Measurements from ENCODE around the gene CD81. TPM values are rescaled to one million over a fixed set of nuclear protein-coding genes. Genes with fewer than 3 reads are reported as not detected.

The CD81 gene
- total RNA-seq, 1 experiment from 2014 or later: 237 TPM

- Mint-ChIP-seq H3K36me3 (no peaks in the 10 kb centered on the region), H3K27ac (no peak overlapping the region), H3K4me3 (no peak overlapping the region), H3K4me1 (no peaks in the 10 kb centered on the region), H3K27me3 (ENCODE audit: low read depth) (no peaks in the 10 kb centered on the region), H3K9me3 (no peaks in the 10 kb centered on the region)
- no peak for ATAC-seq
- DNase-seq (ENCODE audit: low spot score): no peak
- no peak for TF ChIP-seq MYBL2 (CRISPR knock-in tag; IDR thresholded peaks at IDR 0.05)
- TF ChIP-seq HMGA2 (CRISPR knock-in tag; IDR thresholded peaks at IDR 0.05): no peak
- no peak for TF ChIP-seq IRF2 (CRISPR knock-in tag; IDR thresholded peaks at IDR 0.05; ENCODE audit: borderline replicate concordance, low read depth)
- TF ChIP-seq GABPB1 (CRISPR knock-in tag; IDR thresholded peaks at IDR 0.05): 0 out of 2 replicates have a peak, but pooled peaks have one; percentile 30
- no peak for TF ChIP-seq ZBTB43 (CRISPR knock-in tag; IDR thresholded peaks at IDR 0.05)
- no peak for TF ChIP-seq OVOL2 (CRISPR knock-in tag; IDR thresholded peaks at IDR 0.05; ENCODE audit: borderline replicate concordance)
- CTCF ChIA-PET: interaction anchor here (1.9 to 2.7 kb wide), 3 partner anchors 9 to 105 kb away, joined by 8 to 22 read pairs (median 8); partner anchors contain the start of gene TSSC4
- POLR2A ChIA-PET: no interaction called here
Measured at GRCh38 chr11:2409611-2410468, 32.7 kb downstream of the CD81 start.

GRCh38 chr11:2410616-2411015 is 33.5 kb downstream of the CD81 start:
- POLR2A ChIA-PET: no interaction called here
- DNase-seq (ENCODE audit: low spot score): no peak
- TF ChIP-seq E2F5 (CRISPR knock-in tag; IDR thresholded peaks at IDR 0.05): no peak
- no peak for TF ChIP-seq ZNF138 (CRISPR knock-in tag; conservative IDR thresholded peaks at IDR 0.05)
- no peak for TF ChIP-seq GTF2I (CRISPR knock-in tag; conservative IDR thresholded peaks at IDR 0.05)
- no peak for TF ChIP-seq NFATC4 (CRISPR knock-in tag; IDR thresholded peaks at IDR 0.05)
- TF ChIP-seq CREM (CRISPR knock-in tag; IDR thresholded peaks at IDR 0.05): no peak
- no peak for TF ChIP-seq ZNF317 (CRISPR knock-in tag; IDR thresholded peaks at IDR 0.05; ENCODE audit: borderline replicate concordance, low read depth)
- TF ChIP-seq AFF4 (CRISPR knock-in tag; IDR thresholded peaks at IDR 0.05; ENCODE audit: borderline replicate concordance): no peak
- TF ChIP-seq GRHL2 (CRISPR knock-in tag; IDR thresholded peaks at IDR 0.05; ENCODE audit: insufficient replicate concordance, severe bottlenecking): no peak
- TF ChIP-seq ELF4 (CRISPR knock-in tag; IDR thresholded peaks at IDR 0.05; ENCODE audit: low read depth): no peak
- no peak for TF ChIP-seq CBFB (CRISPR knock-in tag; IDR thresholded peaks at IDR 0.05; ENCODE audit: low read depth)
- H3K4me3 Mint-ChIP-seq: no peak overlapping the region
- no peaks in the 10 kb centered on the region for H3K27me3 Mint-ChIP-seq (ENCODE audit: low read depth)
- CTCF ChIA-PET: no interaction called here
- H3K9me3 Mint-ChIP-seq: no peaks in the 10 kb centered on the region
- no peaks in the 10 kb centered on the region for H3K36me3 Mint-ChIP-seq
- no peak for ATAC-seq
- no peaks in the 10 kb centered on the region for H3K4me1 Mint-ChIP-seq
- no peak overlapping the region for H3K27ac Mint-ChIP-seq

All from WTC11 (cell line).